Adrenal gland (tissue), 5 donors: Measurements from ENCODE around the gene RLN3.

Experiments
- POLR2A ChIP-seq, 2 donors: fragments of 450-650 bp; IDR thresholded peaks; one replicate each; pipeline ENCODE4 v1.6.1; 2017; ENCODE audit warnings: antibody characterized with exemption in 2 of 2, mild to moderate bottlenecking in 2 of 2, moderate library complexity in 1 of 2
- TF ChIP-seq, protein P1 (sequence below), 6 experiments: fragments of 450-650 bp in 4 of 6; fragments of 200-600 bp in 2 of 6; sonication (generic) in 1 of 6; IDR thresholded peaks; 1 replicate in 5 of 6; 2 replicates in 1 of 6; pipeline versions ENCODE4 v1.5.1 to v1.8.0; 2016 to 2021; ENCODE audit warnings: antibody characterized with exemption in 6 of 6, mild to moderate bottlenecking in 2 of 6, moderate library complexity in 1 of 6
- donor health status: DM: no; HTN: no; CAD: no.

DNA sequence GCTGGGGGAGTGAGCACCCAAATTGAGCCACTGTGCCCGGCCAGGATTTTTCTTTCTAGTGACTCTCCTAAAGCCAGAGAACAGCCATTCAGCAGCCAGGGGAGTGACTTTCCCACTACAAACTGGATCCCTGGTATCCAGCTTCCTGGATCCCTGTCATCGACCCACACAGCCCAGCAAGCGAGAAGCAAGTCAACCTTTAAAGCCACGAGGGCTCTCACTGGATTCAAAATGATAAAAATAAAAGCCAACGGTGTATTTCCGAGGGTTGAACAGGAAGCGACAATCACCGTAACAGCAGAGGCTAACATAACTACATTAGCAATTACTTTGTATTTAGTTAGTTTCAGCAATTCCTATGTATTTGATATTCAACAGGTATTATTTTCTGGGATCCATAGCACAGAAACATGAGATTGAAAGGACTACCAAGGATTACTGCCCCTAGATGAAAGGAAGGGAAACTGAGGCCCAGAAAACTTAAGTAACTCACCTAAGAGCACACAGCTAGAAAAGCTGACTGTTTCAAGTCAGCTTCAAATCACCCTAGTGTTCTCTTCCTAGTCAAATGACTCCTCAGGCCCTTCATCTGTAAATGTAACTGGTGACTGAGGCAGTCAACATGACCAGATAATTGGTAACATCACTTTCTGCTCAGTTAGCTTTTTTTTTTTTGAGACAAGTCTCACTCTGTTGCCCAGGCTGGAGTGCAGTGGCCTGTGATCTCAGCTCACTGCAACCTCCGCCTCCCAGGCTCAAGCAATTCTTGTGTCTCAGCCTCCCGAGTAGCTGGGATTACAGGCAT is 24.5 kb upstream of the RLN3 start:
- no peak for TF ChIP-seq POLR2A (IDR thresholded peaks at IDR 0.05)
- TF ChIP-seq, protein P1, sequence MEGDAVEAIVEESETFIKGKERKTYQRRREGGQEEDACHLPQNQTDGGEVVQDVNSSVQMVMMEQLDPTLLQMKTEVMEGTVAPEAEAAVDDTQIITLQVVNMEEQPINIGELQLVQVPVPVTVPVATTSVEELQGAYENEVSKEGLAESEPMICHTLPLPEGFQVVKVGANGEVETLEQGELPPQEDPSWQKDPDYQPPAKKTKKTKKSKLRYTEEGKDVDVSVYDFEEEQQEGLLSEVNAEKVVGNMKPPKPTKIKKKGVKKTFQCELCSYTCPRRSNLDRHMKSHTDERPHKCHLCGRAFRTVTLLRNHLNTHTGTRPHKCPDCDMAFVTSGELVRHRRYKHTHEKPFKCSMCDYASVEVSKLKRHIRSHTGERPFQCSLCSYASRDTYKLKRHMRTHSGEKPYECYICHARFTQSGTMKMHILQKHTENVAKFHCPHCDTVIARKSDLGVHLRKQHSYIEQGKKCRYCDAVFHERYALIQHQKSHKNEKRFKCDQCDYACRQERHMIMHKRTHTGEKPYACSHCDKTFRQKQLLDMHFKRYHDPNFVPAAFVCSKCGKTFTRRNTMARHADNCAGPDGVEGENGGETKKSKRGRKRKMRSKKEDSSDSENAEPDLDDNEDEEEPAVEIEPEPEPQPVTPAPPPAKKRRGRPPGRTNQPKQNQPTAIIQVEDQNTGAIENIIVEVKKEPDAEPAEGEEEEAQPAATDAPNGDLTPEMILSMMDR (IDR thresholded peaks at IDR 0.05), result no peak
